GM21529 (cell line): ENCODE results near the gene MBNL1.
"Not testable (repeated sequence)": the region's sequence is repeated elsewhere in the genome, so short reads cannot be mapped to it uniquely, and the experiment has no call there.

Experiments
- ATAC-seq: cut with Tn5 transposase; IDR thresholded peaks from one replicate; pipeline ENCODE4 v1.9.1; 2021; ENCODE audit not compliant: unreplicated experiment

Gene MBNL1

DNA sequence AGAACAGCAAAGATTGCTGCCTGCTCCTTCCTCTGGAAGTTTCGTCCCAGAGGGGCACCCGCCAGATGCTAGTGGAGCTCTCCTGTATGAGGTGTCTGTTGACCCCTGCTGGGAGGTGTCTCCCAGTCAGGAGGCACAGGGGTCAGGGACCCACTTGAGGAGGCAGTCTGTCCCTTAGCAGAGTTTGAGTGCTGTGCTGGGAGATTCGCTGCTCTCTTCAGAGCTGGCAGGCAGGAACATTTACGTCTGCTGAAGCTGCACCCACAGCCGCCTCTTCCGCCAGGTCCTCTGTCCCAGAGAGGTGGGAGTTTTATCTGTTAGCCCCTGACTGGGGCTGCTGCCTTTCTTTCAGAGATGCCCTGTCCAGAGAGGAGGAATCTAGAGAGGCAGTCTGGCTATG, 103.9 kb downstream of the MBNL1 start:
- ATAC-seq = not testable (repeated sequence)

GRCh38 chr3:152373379-152373778, 104.7 kb downstream of the MBNL1 start:
- no peak for ATAC-seq

GRCh38 chr3:152374262-152374990, 105.7 kb downstream of the MBNL1 start:
- ATAC-seq = peak; percentile 33

DNA sequence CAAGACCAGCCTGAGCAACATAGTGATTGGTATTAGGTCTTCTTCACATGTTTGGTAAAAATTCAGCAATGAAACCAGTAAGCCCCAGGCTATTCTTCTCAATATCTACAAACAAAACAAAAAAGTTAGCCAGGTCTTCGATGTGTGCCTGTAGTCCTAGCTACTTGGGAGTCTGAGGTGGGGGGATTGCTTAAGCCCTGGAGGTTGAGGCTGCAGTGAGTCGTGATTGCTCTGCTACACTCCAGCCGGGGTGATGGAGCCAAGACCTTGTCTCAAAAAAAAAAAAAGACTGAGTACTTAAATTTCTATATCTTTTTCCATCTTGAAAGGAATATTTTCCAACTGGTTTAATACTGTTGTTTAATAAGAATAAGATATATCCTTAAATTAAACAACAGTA, 106.8 kb downstream of the MBNL1 start:
- no peak for ATAC-seq

GRCh38 chr3:152376351-152377183, 107.8 kb downstream of the MBNL1 start:
- ATAC-seq = peak; percentile 81

DNA sequence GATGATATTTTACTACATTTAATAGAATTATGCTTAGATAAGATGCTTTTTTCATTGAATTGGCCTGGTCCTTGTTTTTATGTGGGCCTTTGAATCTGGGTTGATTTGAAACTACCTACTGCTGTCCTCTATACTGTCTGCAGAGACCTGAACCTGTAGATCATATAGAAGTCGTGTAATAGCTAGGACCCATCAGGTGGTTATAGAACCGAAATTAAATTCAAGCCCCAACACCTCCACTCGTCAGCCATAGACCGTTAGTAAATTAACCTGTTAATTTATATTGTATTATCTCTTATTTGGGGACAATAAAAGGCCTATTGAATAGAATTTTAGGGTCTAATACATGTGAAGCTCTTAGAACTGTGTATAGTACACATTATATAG, 108.4 kb downstream of the MBNL1 start:
- ATAC-seq = peak; percentile 24

GRCh38 chr3:152379415-152380042, 110.8 kb downstream of the MBNL1 start:
- no peak for ATAC-seq

GRCh38 chr3:152380043-152380442, 111.3 kb downstream of the MBNL1 start:
- ATAC-seq = no peak

GRCh38 chr3:152381881-152382295, 113.2 kb downstream of the MBNL1 start:
- ATAC-seq = no peak

DNA sequence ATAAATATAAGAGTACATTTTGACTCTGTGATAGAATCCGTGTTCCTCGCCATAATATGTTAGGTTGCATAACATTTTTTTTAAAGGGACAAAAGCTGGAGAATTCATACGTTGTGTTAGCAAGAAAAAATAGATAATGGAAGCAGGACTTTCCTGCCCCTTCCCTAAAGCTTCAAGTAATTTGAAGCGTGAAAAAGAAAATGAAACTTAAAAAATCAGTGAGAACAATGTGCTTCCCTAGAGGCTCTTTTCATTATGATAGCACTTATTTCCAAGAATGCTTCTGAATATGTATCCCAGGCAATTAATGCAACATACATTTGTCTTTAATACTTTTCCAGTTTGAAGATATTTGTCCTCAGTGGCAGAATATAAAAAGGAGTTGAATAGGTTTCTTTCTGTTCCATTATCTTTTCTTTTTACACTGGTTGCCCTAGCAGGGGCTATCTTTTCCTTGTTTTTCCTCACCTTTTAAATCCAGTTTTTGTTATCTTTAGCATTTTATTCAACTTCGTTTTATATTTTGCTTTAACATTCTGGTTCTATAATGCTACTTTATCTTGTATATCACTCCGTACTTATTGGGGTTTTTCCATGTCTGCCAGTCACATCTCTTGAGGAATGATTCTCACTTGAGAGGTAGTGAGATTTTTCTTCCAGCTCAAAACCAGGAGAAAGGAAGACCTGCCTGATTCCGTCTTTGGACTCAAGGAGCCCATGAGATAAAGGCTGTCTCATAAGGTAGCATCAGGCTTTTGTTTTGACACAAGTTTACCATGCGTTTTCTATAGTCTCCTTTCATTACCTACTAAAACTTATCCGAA, 113.8 kb downstream of the MBNL1 start:
- ATAC-seq = peak; percentile 47

- no peak for ATAC-seq
Measured at GRCh38 chr3:152383136-152383606, 114.4 kb downstream of the MBNL1 start.

- no peak for ATAC-seq
Measured at GRCh38 chr3:152384412-152384811, 115.7 kb downstream of the MBNL1 start.

GRCh38 chr3:152385761-152386160, 117.0 kb downstream of the MBNL1 start:
- no peak for ATAC-seq

- ATAC-seq = no peak
Measured at GRCh38 chr3:152386208-152386607, 117.5 kb downstream of the MBNL1 start.

DNA sequence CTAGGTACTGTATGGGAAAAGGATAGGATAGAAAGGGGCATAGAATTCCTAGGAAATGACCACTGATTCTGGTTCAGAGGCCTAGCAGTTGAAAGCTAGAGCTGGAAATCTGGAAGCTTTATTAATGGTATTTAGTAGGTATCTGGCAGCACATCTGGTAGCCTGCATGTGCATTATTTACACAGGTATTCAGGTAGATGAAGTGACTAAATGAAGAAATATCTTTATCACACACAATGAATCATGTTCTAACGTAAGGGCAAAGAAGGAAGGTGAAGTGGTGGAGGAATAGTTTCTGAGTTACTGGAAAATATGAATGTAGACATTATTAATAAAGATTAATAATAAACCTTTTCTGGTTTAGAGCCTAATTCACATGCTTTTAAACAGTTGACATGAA, 119.9 kb downstream of the MBNL1 start:
- no peak for ATAC-seq

GRCh38 chr3:152389316-152389934, 120.7 kb downstream of the MBNL1 start:
- no peak for ATAC-seq

GRCh38 chr3:152390647-152391046, 121.9 kb downstream of the MBNL1 start:
- ATAC-seq = no peak

DNA sequence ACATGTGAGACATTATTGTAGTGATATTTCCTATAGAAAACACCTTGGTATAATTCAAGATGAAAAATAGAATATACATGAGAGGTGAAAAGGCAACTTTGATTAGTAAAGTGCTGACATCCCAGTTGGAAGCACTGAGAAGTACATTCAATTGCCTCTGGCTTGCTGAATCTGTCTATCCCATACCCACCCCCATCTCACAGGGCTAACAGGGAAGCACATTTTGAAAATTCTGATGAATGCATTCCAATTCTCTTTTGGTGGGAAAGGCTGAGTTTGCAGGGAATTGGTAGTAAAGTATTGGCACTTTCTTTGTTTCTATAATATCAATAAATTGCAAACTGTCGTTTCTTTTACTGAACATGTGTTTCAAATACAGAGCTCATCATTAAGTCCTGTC, 122.9 kb downstream of the MBNL1 start:
- no peak for ATAC-seq

GRCh38 chr3:152392272-152392880, 123.6 kb downstream of the MBNL1 start:
- no peak for ATAC-seq

DNA sequence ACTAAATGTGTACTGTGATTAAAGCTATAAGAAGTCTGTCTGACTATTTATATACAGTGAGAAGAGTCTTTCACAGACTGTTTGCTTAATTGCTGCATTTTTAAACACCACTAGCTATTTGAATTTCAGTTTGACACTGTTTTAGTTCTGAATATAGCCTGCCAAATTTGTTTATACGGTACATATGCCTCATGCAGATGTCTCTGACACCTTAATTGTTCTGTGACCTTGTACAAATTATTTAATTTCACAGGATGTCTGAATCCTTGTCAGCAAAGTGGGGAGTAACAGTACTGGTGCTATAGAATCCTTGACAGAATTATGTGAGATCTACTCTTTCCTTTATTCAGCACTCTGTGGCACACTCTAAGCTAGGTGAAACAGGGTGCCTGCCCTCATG, 125.5 kb downstream of the MBNL1 start:
- ATAC-seq = no peak
